GM21515 (cell line): ENCODE results near the gene ART3.

Experiments
- ATAC-seq: cut with Tn5 transposase; IDR thresholded peaks from one replicate; pipeline ENCODE4 v1.9.1; 2021; ENCODE audit not compliant: unreplicated experiment

The ART3 gene

DNA sequence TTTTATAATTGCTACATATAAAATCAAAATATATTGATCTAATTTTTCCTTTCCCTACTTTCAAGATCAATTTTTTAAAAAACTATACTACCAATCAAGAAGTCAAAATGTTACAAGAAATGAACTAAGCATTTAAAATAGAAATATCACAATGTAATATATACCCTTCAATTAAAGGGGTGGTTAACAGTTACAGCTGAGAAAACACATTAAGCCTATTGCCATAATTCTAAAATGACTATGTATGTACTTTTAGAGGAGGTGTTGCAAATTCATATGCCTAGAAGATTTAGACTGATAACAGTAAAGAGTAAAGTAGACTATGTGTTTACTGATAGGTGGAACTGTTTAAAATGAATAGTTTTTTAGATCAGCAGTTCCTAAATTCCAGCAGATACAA is 70.0 kb downstream of the ART3 start:
- ATAC-seq: no peak

DNA sequence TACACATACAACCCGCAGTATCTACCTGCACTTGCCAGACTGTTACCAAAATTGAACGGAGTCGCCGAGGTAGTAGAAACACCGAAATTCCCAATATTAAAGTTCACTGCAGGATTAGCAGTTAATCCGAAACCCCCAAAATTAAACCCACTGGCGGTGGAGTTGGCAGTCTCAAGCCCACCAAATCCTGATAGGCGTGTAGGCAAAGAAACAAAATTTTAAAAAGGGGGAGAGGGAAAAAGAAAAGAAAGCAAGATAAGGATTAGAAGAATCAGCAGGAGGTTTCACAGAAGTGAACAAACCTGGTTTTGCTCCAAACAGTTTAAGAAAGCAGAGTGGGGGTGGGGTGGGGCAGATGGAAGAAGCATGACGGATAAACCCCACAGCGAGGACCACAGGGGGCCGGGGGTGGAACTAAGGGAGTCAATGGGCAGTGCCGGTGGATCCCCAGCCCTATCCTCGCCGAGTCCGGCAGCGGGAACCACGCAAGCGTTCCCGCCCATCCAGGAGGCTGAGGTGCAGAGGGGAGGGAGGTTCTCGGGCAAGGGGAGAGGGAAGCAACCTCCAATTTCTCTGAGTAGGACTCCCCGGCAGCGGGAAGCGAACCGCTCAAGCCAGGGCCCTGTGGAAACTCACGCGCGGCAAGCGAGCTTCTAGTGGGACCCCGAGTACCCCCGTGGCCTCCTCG is 73.1 kb downstream of the ART3 start:
- ATAC-seq: peak; percentile 46

DNA sequence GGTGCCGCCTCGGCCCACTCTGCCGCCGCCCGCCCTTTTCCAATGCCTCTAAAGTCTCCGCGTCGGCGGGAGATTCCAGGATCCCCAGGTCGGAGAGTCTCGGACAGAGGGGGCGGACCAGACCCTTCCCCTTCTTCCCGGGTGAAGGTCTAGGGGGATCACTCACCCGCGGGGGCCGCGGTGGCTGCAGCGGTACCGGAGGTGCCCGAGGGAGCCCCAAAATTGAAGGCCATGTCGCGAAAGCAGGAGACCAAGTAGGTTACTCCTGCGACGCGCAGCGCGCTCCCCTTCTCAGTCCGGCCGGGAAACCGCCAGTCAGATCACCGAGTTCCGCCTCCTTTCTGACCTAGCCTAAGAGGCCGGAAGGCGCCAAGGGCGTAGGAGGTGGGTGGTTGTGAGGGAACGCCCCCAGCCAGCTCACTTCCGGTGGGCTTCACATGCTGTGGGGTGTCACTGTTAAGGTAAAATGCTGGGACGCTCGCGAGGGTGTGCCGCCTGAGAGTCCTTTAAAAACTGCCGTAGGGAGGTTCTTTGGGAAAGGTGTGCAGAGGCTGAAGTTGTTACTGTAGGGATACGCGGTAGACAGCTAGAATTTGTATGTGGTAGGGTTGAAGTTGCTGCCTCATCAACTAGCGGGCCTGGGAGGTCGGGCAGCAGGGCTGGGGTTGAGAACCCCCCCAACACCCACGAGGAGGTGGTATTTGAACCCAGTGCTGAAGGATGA is 73.8 kb downstream of the ART3 start, which contains the start of gene NUP54:
NUP54 (minus strand) TSS at position 256 of the 724 bp plus-strand sequence; CDS start at position 233, 23 bp downstream.
- ATAC-seq: peak; percentile 99

DNA sequence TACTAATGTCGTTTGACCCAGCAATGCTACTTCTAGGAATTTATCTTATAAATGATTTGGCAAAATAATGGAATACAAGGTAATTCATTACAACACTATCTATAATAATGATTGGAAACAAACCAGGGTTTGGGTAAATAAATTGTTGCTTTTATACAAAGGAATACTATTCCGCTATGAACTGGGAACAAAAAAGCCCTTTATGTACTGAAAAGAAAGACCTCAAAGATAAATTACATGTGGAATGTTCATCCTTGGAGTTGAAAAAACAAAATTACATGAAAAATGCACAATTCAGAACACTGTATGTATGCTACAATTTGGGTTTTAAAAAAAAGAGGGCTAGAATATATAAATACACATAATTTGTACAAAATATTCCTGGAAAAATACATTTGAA is 78.8 kb downstream of the ART3 start:
- ATAC-seq: no peak

DNA sequence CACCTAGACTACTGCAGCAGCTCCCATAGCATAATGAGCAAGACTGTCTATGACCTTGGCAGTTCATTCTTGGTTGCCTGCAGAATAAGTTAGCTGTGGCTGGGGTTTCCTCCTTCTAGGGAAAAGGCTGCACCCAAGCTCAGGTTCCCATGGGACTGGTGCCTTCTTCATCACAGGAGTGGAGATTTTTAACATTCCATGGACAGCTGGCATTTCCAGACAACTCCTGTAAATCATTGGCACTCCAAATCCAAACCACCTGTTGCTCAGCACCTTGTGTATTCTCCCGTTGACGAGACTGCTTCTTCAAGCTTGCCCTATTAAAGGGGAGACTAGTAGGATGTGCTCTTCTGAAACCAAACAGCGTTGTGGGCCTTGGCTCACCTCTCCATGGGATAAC is 81.5 kb downstream of the ART3 start:
- ATAC-seq: no peak

DNA sequence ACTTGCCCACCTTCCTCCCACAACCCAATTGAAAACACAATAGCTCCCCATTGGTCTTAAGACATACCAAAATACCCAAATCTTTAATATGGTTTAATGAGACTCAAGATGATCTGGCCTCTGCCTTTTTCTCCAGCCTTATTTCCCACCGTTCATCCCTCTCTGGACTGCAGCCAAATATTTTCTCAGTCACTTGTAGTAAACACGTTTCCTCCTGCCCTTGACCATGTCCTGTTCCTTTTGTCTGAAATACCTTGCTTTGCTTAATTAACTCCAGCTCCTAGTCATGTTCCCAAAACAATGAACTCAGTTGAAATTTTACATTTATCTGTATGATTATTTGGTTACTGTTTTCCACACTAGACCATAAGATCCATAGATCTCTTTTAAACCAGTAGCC is 82.1 kb downstream of the ART3 start:
- no peak for ATAC-seq

DNA sequence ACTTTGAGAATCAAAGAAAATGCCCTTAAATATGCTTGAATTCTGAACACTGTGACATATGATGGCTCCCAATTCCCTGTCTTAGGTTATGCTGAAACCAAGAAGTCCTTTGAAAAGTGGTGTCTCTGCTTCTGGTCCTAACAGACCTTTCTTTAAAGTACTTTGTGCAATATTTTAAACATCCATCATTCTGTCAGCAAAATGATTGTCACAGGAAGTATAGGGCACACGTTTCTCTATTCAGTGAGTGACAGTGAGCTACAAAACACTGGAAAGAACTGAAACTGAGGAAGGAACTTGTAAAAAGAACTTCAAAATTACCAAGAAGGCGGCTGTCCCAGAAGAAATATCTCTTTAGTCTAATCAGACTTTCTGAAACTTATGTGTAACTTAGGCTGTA is 85.8 kb downstream of the ART3 start:
- no peak for ATAC-seq
